HepG2 (cell line): Measurements from ENCODE around the gene CDC42EP1. TPM values are rescaled to one million over a fixed set of nuclear protein-coding genes. Genes with fewer than 3 reads are reported as not detected.

Source experiments
- ATAC-seq: fragments of 200-7000 bp; cut with Tn5 transposase; 3 replicates; pipeline ENCODE4 v1.9.1; 2020; ENCODE audit warnings: mild to moderate bottlenecking, moderate library complexity
- BruUV-seq: library from RNA; stranded (reverse); fragments of 400-500 nt; replicated peaks from 2 replicates; lab custom pipeline; 2021; lab: Mats Ljungman, UMichigan
- CTCF ChIA-PET: fragments of 300-600 bp; formaldehyde crosslinking; extraction: SDS; loops from one replicate; lab custom pipeline; 2021; ENCODE audit warnings: low total read pairs, inconsistent platforms, low intra/inter-chr PET ratio; lab: Yijun Ruan, JAX
- POLR2A ChIA-PET: fragments of 350-600 bp; sonication (Branson Sonifier 250); formaldehyde crosslinking; loops from one replicate; lab custom pipeline; 2020; ENCODE audit warnings: antibody characterized with exemption, inconsistent platforms; lab: Yijun Ruan, JAX
- DNase-seq: peaks from one replicate; pipeline ENCODE4 v3.0.0-alpha.2; 2015; ENCODE audit warnings: low spot score
- FAIRE-seq: peaks from 3 replicates; lab custom pipeline; 2011; peaks lifted over from hg19 to GRCh38; lab: Jason Lieb, UNC
- H2AFZ ChIP-seq: one replicate; pipeline ENCODE4 v1.6.1; 2011; ENCODE audit warnings: low read length, inconsistent platforms
- H3K27ac ChIP-seq: fragments of 300-600 bp; 3 replicates; pipeline ENCODE4 v1.8.0; 2011; ENCODE audit warnings: mixed run types, mild to moderate bottlenecking, mixed read lengths, low read length, inconsistent platforms; ENCODE audit not compliant: insufficient read depth; ENCODE audit errors: extremely low read length
- H3K27me3 ChIP-seq, 2 experiments: fragments of 200-600 bp in 1 of 2; 2 replicates in 1 of 2; 3 replicates in 1 of 2; pipeline versions ENCODE4 v1.6.0 to v1.8.0; 2011; ENCODE audit warnings: low read length in 2 of 2, mild to moderate bottlenecking in 2 of 2, moderate library complexity in 2 of 2, inconsistent platforms in 1 of 2; ENCODE audit not compliant: insufficient read depth in 2 of 2, control insufficient read depth in 1 of 2
- H3K36me3 ChIP-seq, 2 experiments: fragments of 200-600 bp in 1 of 2; replicated peaks in 1 of 2; 2 replicates in 1 of 2; 3 replicates in 1 of 2; pipeline versions ENCODE4 v1.5.1 to v1.8.0; 2011; ENCODE audit warnings: low read length in 2 of 2, inconsistent platforms in 1 of 2; ENCODE audit not compliant: insufficient read depth in 2 of 2, control insufficient read depth in 1 of 2
- H3K4me1 ChIP-seq: 2 replicates; pipeline ENCODE4 v1.5.1; 2012; ENCODE audit warnings: low read length, inconsistent platforms; ENCODE audit not compliant: insufficient read depth
- H3K4me2 ChIP-seq: 2 replicates; pipeline ENCODE4 v1.6.0; 2011; ENCODE audit warnings: low read depth, low read length, inconsistent platforms
- H3K4me3 ChIP-seq, 3 experiments: fragments of 200-600 bp in 1 of 3; sonication (generic), shearing (Covaris generic) in 1 of 3; replicated peaks in 1 of 3; 2 replicates each; pipeline ENCODE4 v1.5.1; 2011 to 2016; ENCODE audit warnings: low read length in 3 of 3, inconsistent platforms in 2 of 3, low read depth in 2 of 3, mild to moderate bottlenecking in 2 of 3, control low read depth in 1 of 3, mixed read lengths in 1 of 3; ENCODE audit not compliant: insufficient read depth in 1 of 3
- H3K79me2 ChIP-seq: one replicate; pipeline ENCODE4 v1.6.1; 2011; ENCODE audit warnings: low read length, inconsistent platforms; ENCODE audit not compliant: insufficient read depth
- H3K9ac ChIP-seq: 2 replicates; pipeline ENCODE4 v1.6.0; 2011; ENCODE audit warnings: mild to moderate bottlenecking, low read depth, low read length, inconsistent platforms; ENCODE audit not compliant: insufficient read depth
- H3K9me3 ChIP-seq: 2 replicates; pipeline ENCODE4 v1.5.1; 2012; ENCODE audit warnings: mild to moderate bottlenecking, low read length
- H4K20me1 ChIP-seq: 2 replicates; pipeline ENCODE4 v1.6.0; 2011; ENCODE audit warnings: inconsistent platforms, mild to moderate bottlenecking, low read length, moderate library complexity; ENCODE audit not compliant: insufficient read depth
- ZFP36L1 ChIP-seq: sonication (generic); formaldehyde crosslinking; IDR thresholded peaks from 2 replicates; pipeline ENCODE4 v1.8.0; 2022; ENCODE audit warnings: mild to moderate bottlenecking, missing genetic modification reagents, moderate library complexity
- ZKSCAN8 ChIP-seq: IDR thresholded peaks from 2 replicates; pipeline ENCODE4 v1.6.1; 2016; ENCODE audit warnings: borderline replicate concordance, missing genetic modification reagents, missing compliant biosample characterization
- ZNF121 ChIP-seq: sonication (generic); formaldehyde crosslinking; IDR thresholded peaks from 2 replicates; pipeline ENCODE4 v1.5.0; 2020; ENCODE audit warnings: mild to moderate bottlenecking, missing genetic modification reagents
- ZNF3 ChIP-seq: IDR thresholded peaks from 2 replicates; pipeline ENCODE4 v1.7.0; 2017; ENCODE audit warnings: inconsistent platforms
- WGBS: methylation state at CpG from one replicate; pipeline ENCODE4 v1.1.6; 2017; ENCODE audit warnings: low lambda C conversion rate; 5-methylcytosine and 5-hydroxymethylcytosine counted together
- in situ Hi-C: cut with HindIII; loops from 2 replicates; pipeline ENCODE4 v1.10.0; 2017; ENCODE audit warnings: low pct_unique_long_range_greater_than_20kb; ENCODE audit not compliant: extremely low pct_ligation_motif_present
- intact Hi-C: fragments of 100-400 bp; cut with micrococcal nuclease; formaldehyde crosslinking; loops from one replicate; pipeline ENCODE4 v1.10.0; 2022; ENCODE audit not compliant: unreplicated experiment
- polyA plus RNA-seq, 8 experiments: library from polyadenylated mRNA; depleted of rRNA in 3 of 8; stranded (reverse) in 7 of 8; unstranded in 1 of 8; fragments of >200 nt; fragmentation: Illumina TruSeq in 4 of 8; extraction: Trizol in 4 of 8; gene quantifications; 2 replicates each; pipeline versions ENCODE4 v1.2.1 to v1.2.3, GENCODE V29; 2011 to 2016; ENCODE audit warnings: low read depth in 4 of 8, missing spikeins in 1 of 8, mixed read lengths in 1 of 8; ENCODE audit not compliant: insufficient read depth in 1 of 8
- total RNA-seq, 5 experiments: library from RNA; depleted of rRNA; stranded (reverse); fragments of >200 nt; fragmentation: Illumina TruSeq; extraction: Trizol; gene quantifications; 2 replicates each; pipeline ENCODE4 v1.2.3, GENCODE V29; 2016; ENCODE audit warnings: low read depth in 1 of 5
- TF ChIP-seq, protein P1 (sequence below): sonication (generic); formaldehyde crosslinking; conservative IDR thresholded peaks from 2 replicates; pipeline ENCODE4 v1.5.0; 2020; ENCODE audit warnings: missing genetic modification reagents
- TF ChIP-seq, protein P2 (sequence below): sonication (generic); formaldehyde crosslinking; IDR thresholded peaks from 2 replicates; pipeline ENCODE4 v1.5.0; 2020; ENCODE audit warnings: missing genetic modification reagents, mild to moderate bottlenecking, borderline replicate concordance
- TF ChIP-seq, protein P3 (sequence below): IDR thresholded peaks from 2 replicates; pipeline ENCODE4 v1.6.1; 2016; ENCODE audit warnings: low read depth, borderline replicate concordance

The CDC42EP1 gene
- total and polyA plus RNA-seq, 2 of the 13 experiments (the other 11 are each of a cell fraction or from before 2014, with no cell fraction given) = 17.1 to 29.5 TPM

DNA sequence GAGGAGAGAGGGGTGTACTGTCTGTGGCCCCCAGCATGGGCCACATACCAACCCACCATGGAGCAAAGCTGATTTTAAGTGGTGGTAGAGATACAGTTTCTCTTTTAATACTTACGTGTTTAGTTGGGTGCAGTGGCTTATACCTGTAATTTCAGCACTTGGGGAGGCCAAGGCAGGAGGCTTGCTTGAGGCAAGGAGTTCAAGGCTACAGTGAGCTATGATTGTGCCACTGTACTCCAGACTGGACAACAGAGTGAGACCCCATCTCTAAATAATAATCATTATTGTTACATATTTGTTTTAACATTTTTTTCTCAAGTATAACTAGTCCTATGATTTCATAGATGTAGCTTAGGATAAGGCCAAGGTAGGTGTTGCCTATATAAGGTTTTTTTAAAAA is 57.2 kb downstream of the CDC42EP1 start:
- no peak overlapping the region for H3K4me2 ChIP-seq
- no peaks in the 10 kb centered on the region; a peak in 1 of 5 replicates for H3K27me3 ChIP-seq
- no peak for FAIRE-seq
- peaks cover 21 to 42% of the 10 kb centered on the region in 2 experiments; a peak in 4 of 5 replicates for H3K36me3 ChIP-seq
- POLR2A ChIA-PET = interaction anchor here (0.6 to 1.1 kb wide), 2 partner anchors 9 to 83 kb away, joined by 3 to 7 read pairs; partner anchors contain the start of gene GGA1
- TF ChIP-seq, protein P1, sequence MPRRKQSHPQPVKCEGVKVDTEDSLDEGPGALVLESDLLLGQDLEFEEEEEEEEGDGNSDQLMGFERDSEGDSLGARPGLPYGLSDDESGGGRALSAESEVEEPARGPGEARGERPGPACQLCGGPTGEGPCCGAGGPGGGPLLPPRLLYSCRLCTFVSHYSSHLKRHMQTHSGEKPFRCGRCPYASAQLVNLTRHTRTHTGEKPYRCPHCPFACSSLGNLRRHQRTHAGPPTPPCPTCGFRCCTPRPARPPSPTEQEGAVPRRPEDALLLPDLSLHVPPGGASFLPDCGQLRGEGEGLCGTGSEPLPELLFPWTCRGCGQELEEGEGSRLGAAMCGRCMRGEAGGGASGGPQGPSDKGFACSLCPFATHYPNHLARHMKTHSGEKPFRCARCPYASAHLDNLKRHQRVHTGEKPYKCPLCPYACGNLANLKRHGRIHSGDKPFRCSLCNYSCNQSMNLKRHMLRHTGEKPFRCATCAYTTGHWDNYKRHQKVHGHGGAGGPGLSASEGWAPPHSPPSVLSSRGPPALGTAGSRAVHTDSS = no peak
- TF ChIP-seq ZKSCAN8 (CRISPR knock-in tag) (no peak), ZNF3 (CRISPR knock-in tag) (no peak), ZFP36L1 (CRISPR knock-in tag) (no peak), ZNF121 (0 out of 2 replicates have a peak, but pooled peaks have one; percentile 46)
- TF ChIP-seq, protein P2, sequence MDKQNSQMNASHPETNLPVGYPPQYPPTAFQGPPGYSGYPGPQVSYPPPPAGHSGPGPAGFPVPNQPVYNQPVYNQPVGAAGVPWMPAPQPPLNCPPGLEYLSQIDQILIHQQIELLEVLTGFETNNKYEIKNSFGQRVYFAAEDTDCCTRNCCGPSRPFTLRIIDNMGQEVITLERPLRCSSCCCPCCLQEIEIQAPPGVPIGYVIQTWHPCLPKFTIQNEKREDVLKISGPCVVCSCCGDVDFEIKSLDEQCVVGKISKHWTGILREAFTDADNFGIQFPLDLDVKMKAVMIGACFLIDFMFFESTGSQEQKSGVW = no peak
- TF ChIP-seq, protein P3, sequence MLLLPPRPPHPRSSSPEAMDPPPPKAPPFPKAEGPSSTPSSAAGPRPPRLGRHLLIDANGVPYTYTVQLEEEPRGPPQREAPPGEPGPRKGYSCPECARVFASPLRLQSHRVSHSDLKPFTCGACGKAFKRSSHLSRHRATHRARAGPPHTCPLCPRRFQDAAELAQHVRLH = no peak
- WGBS = 60% methylated on average over 1 of the region's 1 CpG
- no TSS peak for BruUV-seq
- no peak overlapping the region for H3K9ac ChIP-seq
- no peak overlapping the region for H3K4me3 ChIP-seq
- no peaks in the 10 kb centered on the region for H4K20me1 ChIP-seq
- no peaks in the 10 kb centered on the region for H3K4me1 ChIP-seq
- in situ Hi-C loops (no loop called here), intact Hi-C loops (no loop called here)
- no peak overlapping the region for H2AFZ ChIP-seq
- no peaks in the 10 kb centered on the region for H3K79me2 ChIP-seq
- ATAC-seq = no peak
- no peaks in the 10 kb centered on the region for H3K9me3 ChIP-seq
- no peak overlapping the region for H3K27ac ChIP-seq
- DNase-seq = no peak
- CTCF ChIA-PET = no interaction called here
